T-helper 1 cell treated with Interleukin-12 subunit alpha and Interleukin-12 subunit beta and Interleukin-4 antibody, amounts not matched to agents 30 ng/mL and 1 ng/mL, for 36 hours (primary cell): ENCODE results near the gene ABHD3. TPM values are rescaled to one million over a fixed set of nuclear protein-coding genes. Genes with fewer than 3 reads are reported as not detected.
"Not testable (repeated sequence)": the region's sequence is repeated elsewhere in the genome, so short reads cannot be mapped to it uniquely, and the experiment has no call there.

ENCODE experiments used
- intact Hi-C: fragments of 100-400 bp; cut with micrococcal nuclease; formaldehyde crosslinking; loops from one replicate; pipeline ENCODE4 v1.15.1; 2024
- total RNA-seq: library from RNA; stranded (reverse); gene quantifications from 2 replicates; pipeline ENCODE4 v1.2.3, GENCODE V29; 2022

ABHD3 gene
- total RNA-seq, 1 donor from 2014 or later, result 62.4 TPM

- intact Hi-C loops, result no loop called here
Measured at GRCh38 chr18:21660078-21660477, 44.5 kb downstream of the ABHD3 start.

- intact Hi-C loops, result no loop called here
Measured at GRCh38 chr18:21656402-21656801, 48.2 kb downstream of the ABHD3 start.

GRCh38 chr18:21653361-21653760 is 51.2 kb downstream of the ABHD3 start:
- intact Hi-C loops, result no loop called here

GRCh38 chr18:21652073-21652472 is 52.5 kb downstream of the ABHD3 start:
- intact Hi-C loops, result no loop called here

GRCh38 chr18:21650311-21650710 is 54.3 kb downstream of the ABHD3 start:
- intact Hi-C loops, result no loop called here

- intact Hi-C loops, result loop anchor here (5.0 kb wide), 1 partner anchor 212 kb away; no protein-coding TSS in a partner anchor
Measured at GRCh38 chr18:21640375-21640774, 64.2 kb downstream of the ABHD3 start.

- intact Hi-C loops, result no loop called here
Measured at GRCh38 chr18:21638822-21639221, 65.8 kb downstream of the ABHD3 start.

- intact Hi-C loops, result no loop called here
Measured at GRCh38 chr18:21636769-21637168, 67.8 kb downstream of the ABHD3 start.

- intact Hi-C loops, result loop anchor here (5.0 kb wide), 1 partner anchor 48 kb away; no protein-coding TSS in a partner anchor
Measured at GRCh38 chr18:21634588-21635199, 69.9 kb downstream of the ABHD3 start.

- intact Hi-C loops, result loop anchor here (5.0 kb wide), 1 partner anchor 50 kb away; no protein-coding TSS in a partner anchor
Measured at GRCh38 chr18:21632393-21632792, 72.2 kb downstream of the ABHD3 start.

GRCh38 chr18:21629089-21629832 is 75.3 kb downstream of the ABHD3 start:
- intact Hi-C loops, result no loop called here

GRCh38 chr18:21621640-21622039 is 82.9 kb downstream of the ABHD3 start:
- intact Hi-C loops, result not testable (repeated sequence)

- intact Hi-C loops, result loop anchor here (1.0 kb wide), 5 partner anchors 12 to 501 kb away; partner anchors contain the start of genes ABHD3, ESCO1, MIB1 and ROCK1
Measured at GRCh38 chr18:21612125-21613039, 92.2 kb downstream of the ABHD3 start, which contains the start of gene SNRPD1. TSS of gene SNRPD1 (plus strand) at chr18:21612314. CDS start at chr18:21612430, 116 bp downstream.

- intact Hi-C loops, result loop anchor here (1.0 kb wide), 5 partner anchors 11 to 500 kb away; partner anchors contain the start of genes ABHD3, ESCO1, MIB1 and ROCK1
Measured at GRCh38 chr18:21611401-21612124, 93.0 kb downstream of the ABHD3 start.

- intact Hi-C loops, result no loop called here
Measured at GRCh38 chr18:21605213-21605612, 99.4 kb downstream of the ABHD3 start.

- intact Hi-C loops, result loop anchor here (5.0 kb wide), 2 partner anchors 248 to 1328 kb away; partner anchors contain the start of gene RBBP8
Measured at GRCh38 chr18:21604671-21605070, 99.9 kb downstream of the ABHD3 start.

GRCh38 chr18:21602299-21602587 is 102.3 kb downstream of the ABHD3 start:
- intact Hi-C loops, result loop anchor here (5.0 kb wide), 2 partner anchors 250 to 1330 kb away; partner anchors contain the start of gene RBBP8
